Activated naive CD4-positive, alpha-beta T cell treated with anti-CD3 and anti-CD28 coated beads for 36 hours (primary cell): Measurements from ENCODE around the gene VEGFB. TPM values are rescaled to one million over a fixed set of nuclear protein-coding genes. Genes with fewer than 3 reads are reported as not detected.

Source experiments
- CTCF ChIA-PET: fragments of 350-600 bp; sonication (Branson Sonifier 250); formaldehyde crosslinking; loops from one replicate; lab custom pipeline; 2021; ENCODE audit warnings: antibody characterized with exemption; lab: Charles Lee
- DNase-seq: peaks from one replicate; pipeline ENCODE4 v3.0.0-alpha.2; 2020
- H3K27ac Mint-ChIP-seq: one replicate; pipeline ENCODE4 v1.8.0; 2021; ENCODE audit warnings: mild to moderate bottlenecking, mixed read lengths
- H3K27me3 Mint-ChIP-seq: one replicate; pipeline ENCODE4 v1.8.0; 2021; ENCODE audit warnings: low read depth, mixed read lengths
- H3K36me3 Mint-ChIP-seq: one replicate; pipeline ENCODE4 v1.8.0; 2021; ENCODE audit warnings: low read depth, mixed read lengths
- H3K4me1 Mint-ChIP-seq: one replicate; pipeline ENCODE4 v1.8.0; 2021; ENCODE audit warnings: low read depth, mixed read lengths
- H3K4me3 Mint-ChIP-seq: one replicate; pipeline ENCODE4 v1.8.0; 2021; ENCODE audit warnings: mild to moderate bottlenecking, moderate library complexity, mixed read lengths
- H3K9me3 Mint-ChIP-seq: one replicate; pipeline ENCODE4 v1.8.0; 2021; ENCODE audit warnings: mixed read lengths
- intact Hi-C: fragments of 100-400 bp; cut with micrococcal nuclease; formaldehyde crosslinking; loops from one replicate; pipeline ENCODE4 v1.15.1; 2023
- total RNA-seq, 2 experiments: library from RNA; stranded (reverse); gene quantifications; one replicate each; pipeline ENCODE4 v1.2.3, GENCODE V29; 2021

VEGFB gene
- total RNA-seq, 2 experiments from 2014 or later: 64.2 to 74.5 TPM

GRCh38 chr11:64204080-64204440, 30.3 kb upstream of the VEGFB start:
- H3K4me3 Mint-ChIP-seq: no peak overlapping the region
- intact Hi-C loops: loop anchor here (1.0 kb wide), 2 partner anchors 96 to 100 kb away; partner anchors contain the start of gene CATSPERZ
- no peak for DNase-seq
- H3K27ac Mint-ChIP-seq: peak overlapping the region; percentile 89
- H3K36me3 Mint-ChIP-seq: peaks cover 67% of the 10 kb centered on the region
- H3K9me3 Mint-ChIP-seq: no peaks in the 10 kb centered on the region
- CTCF ChIA-PET: interaction anchor here (0.5 to 7.4 kb wide), 23 partner anchors 9 to 246 kb away, joined by 3 to 89 read pairs (median 5); partner anchors contain the start of genes CATSPERZ, NUDT22, PPP1R14B and STIP1
- no peaks in the 10 kb centered on the region for H3K27me3 Mint-ChIP-seq
- H3K4me1 Mint-ChIP-seq: peaks cover 45% of the 10 kb centered on the region

- CTCF ChIA-PET: interaction anchor here (0.5 to 7.4 kb wide), 30 partner anchors 8 to 484 kb away, joined by 3 to 89 read pairs (median 5); partner anchors contain the start of genes CATSPERZ, NUDT22, PPP1R14B and STIP1
- H3K4me1 Mint-ChIP-seq: peaks cover 49% of the 10 kb centered on the region
Observed at GRCh38 chr11:64204464-64204989, 29.9 kb upstream of the VEGFB start.

DNA sequence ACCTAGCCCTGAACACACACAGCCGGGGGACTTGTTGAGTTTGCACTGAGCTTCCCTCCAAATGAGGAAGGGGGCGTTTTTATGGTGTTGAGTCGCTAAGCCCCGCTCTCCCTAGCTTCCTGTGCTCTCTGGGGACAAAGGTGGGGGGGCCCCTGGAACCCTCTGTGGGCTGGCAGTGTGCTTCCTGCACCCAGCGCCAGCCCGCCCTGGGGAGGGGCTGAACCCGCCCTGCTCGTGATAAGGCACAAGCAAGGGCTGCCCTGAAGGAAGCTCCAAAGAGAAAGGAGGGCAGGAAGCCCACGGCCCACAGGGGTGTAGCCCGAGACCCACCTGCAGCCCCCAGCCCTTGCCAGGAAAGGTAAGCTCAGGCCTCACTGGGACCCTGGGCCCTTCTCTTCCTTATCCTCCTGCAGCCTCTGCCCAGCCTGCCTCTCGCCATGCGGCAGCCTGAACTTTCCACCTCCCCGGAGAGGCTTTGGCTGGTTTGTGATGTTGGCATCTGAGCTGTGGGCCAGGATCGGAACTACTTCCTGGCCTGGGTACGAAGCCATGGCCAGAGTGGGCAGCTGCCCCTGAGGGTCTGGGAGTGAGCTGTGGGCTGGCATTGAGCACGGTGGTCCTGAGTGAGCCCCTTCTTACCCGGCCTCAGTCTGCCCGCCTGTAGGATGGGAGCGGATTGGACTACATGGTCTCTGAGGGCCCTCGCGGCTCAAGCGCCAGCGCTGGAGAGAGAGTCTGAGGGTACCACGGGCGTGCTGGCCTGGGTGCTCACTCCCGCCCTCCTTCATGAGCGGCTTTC, 27.7 kb upstream of the VEGFB start, which contains the start of gene FERMT3:
Gene FERMT3, plus strand, starts transcription at position 265 of the 799 bp plus-strand sequence. CDS start 644 bp downstream, outside the sequence.
- peak within 1 kb of the TSS; percentile 97 for H3K4me3 Mint-ChIP-seq
- H3K9me3 Mint-ChIP-seq: no peaks in the 10 kb centered on the region
- CTCF ChIA-PET: interaction anchor here (0.8 to 7.4 kb wide), 15 partner anchors 8 to 96 kb away, joined by 3 to 89 read pairs (median 5); partner anchors contain the start of genes BAD, CATSPERZ, NUDT22 and PLCB3
- H3K36me3 Mint-ChIP-seq: peaks cover 58% of the 10 kb centered on the region
- intact Hi-C loops: loop anchor here (1.0 kb wide), 9 partner anchors 20 to 99 kb away; partner anchors contain the start of genes DNAJC4, ESRRA, FKBP2 and GPR137
- peak; percentile 91 for DNase-seq
- peak within 1 kb of the TSS; percentile 99 for H3K27ac Mint-ChIP-seq
- H3K27me3 Mint-ChIP-seq: no peaks in the 10 kb centered on the region
- peaks cover 51% of the 10 kb centered on the region for H3K4me1 Mint-ChIP-seq

More at GRCh38 chr11:64204464-64204989, 29.9 kb upstream of the VEGFB start:
- Mint-ChIP-seq H3K9me3 (no peaks in the 10 kb centered on the region), H3K27me3 (no peaks in the 10 kb centered on the region), H3K4me3 (peak overlapping the region; percentile 13), H3K36me3 (peaks cover 67% of the 10 kb centered on the region), H3K27ac (peak overlapping the region; percentile 89)
- intact Hi-C loops: loop anchor here (1.0 kb wide), 2 partner anchors 96 to 100 kb away; partner anchors contain the start of gene CATSPERZ
- DNase-seq: peak; percentile 93

DNA sequence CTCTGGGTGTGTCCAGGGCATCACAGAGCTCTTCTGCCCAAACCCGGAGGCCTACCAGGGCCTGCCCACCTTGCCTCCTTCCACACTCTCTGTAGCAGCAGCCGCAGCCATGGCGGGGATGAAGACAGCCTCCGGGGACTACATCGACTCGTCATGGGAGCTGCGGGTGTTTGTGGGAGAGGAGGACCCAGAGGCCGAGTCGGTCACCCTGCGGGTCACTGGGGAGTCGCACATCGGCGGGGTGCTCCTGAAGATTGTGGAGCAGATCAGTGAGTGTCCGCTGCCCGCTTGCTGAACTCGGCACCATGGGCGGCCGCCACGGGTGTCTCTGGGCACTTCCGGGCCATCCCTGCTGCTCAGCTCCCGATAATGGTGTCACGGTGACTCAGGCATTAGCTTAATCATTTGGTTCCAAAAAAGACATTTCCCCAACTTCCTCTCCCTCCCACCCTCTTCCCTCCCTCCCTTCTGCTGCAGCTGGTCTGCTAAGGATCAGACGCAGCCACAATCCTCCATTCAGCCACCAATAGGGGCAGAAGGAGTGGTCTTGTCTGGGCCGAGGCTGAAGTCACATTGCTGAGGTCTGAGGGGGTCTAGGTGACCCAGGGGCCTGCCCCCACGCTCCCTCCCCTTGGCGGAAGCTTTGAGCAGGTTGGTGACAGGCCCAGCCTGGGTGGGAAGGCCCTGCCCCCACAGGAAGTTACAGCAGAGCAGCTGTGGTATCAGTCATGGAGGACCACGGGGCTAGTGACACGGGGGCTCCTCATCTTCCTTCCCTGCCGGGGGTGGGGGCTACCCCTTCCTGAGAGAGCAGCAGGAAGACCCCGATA, 26.9 kb upstream of the VEGFB start:
- H3K4me3 Mint-ChIP-seq: peak overlapping the region; percentile 97
- intact Hi-C loops: loop anchor here (1.0 kb wide), 8 partner anchors 19 to 98 kb away; partner anchors contain the start of genes DNAJC4, ESRRA, FKBP2 and GPR137
- CTCF ChIA-PET: interaction anchor here (0.8 to 7.4 kb wide), 13 partner anchors 8 to 95 kb away, joined by 3 to 89 read pairs (median 5); partner anchors contain the start of genes CATSPERZ, FKBP2, NUDT22 and PLCB3
- H3K27ac Mint-ChIP-seq: peak overlapping the region; percentile 99
- peaks cover 58% of the 10 kb centered on the region for H3K36me3 Mint-ChIP-seq
- H3K4me1 Mint-ChIP-seq: peaks cover 56% of the 10 kb centered on the region
- no peaks in the 10 kb centered on the region for H3K27me3 Mint-ChIP-seq
- no peaks in the 10 kb centered on the region for H3K9me3 Mint-ChIP-seq
- peak; percentile 94 for DNase-seq

GRCh38 chr11:64208086-64208795, 26.1 kb upstream of the VEGFB start:
- no peaks in the 10 kb centered on the region for H3K9me3 Mint-ChIP-seq
- intact Hi-C loops: no loop called here
- peaks cover 56% of the 10 kb centered on the region for H3K36me3 Mint-ChIP-seq
- no peak for DNase-seq
- peaks cover 56% of the 10 kb centered on the region for H3K4me1 Mint-ChIP-seq
- H3K27me3 Mint-ChIP-seq: no peaks in the 10 kb centered on the region
- H3K27ac Mint-ChIP-seq: peak overlapping the region; percentile 99
- peak overlapping the region; percentile 97 for H3K4me3 Mint-ChIP-seq
- CTCF ChIA-PET: interaction anchor here (0.8 to 7.4 kb wide), 3 partner anchors 33 to 94 kb away, joined by 3 to 89 read pairs (median 4); partner anchors contain the start of genes CATSPERZ, FKBP2 and PLCB3

- Mint-ChIP-seq H3K4me1 (peaks cover 53% of the 10 kb centered on the region), H3K27me3 (no peaks in the 10 kb centered on the region), H3K9me3 (no peaks in the 10 kb centered on the region), H3K4me3 (peak overlapping the region; percentile 56), H3K36me3 (peaks cover 54% of the 10 kb centered on the region), H3K27ac (peak overlapping the region; percentile 99)
- intact Hi-C loops: no loop called here
- CTCF ChIA-PET: interaction anchor here (7.4 kb wide), 1 partner anchor 94 kb away, joined by 89 read pairs; the partner anchor contains the start of gene CATSPERZ
- no peak for DNase-seq
Observed at GRCh38 chr11:64208796-64209562, 25.4 kb upstream of the VEGFB start.

- Mint-ChIP-seq H3K4me1 (peaks cover 50% of the 10 kb centered on the region), H3K36me3 (peaks cover 49% of the 10 kb centered on the region), H3K27me3 (no peaks in the 10 kb centered on the region), H3K4me3 (no peak overlapping the region), H3K27ac (peak overlapping the region; percentile 99), H3K9me3 (no peaks in the 10 kb centered on the region)
- intact Hi-C loops: no loop called here
- DNase-seq: no peak
- CTCF ChIA-PET: interaction anchor here (7.4 kb wide), 1 partner anchor 93 kb away, joined by 89 read pairs; the partner anchor contains the start of gene CATSPERZ
Observed at GRCh38 chr11:64209563-64209843, 24.9 kb upstream of the VEGFB start.

- H3K9me3 Mint-ChIP-seq: no peaks in the 10 kb centered on the region
- H3K4me1 Mint-ChIP-seq: peaks cover 50% of the 10 kb centered on the region
- intact Hi-C loops: no loop called here
- no peaks in the 10 kb centered on the region for H3K27me3 Mint-ChIP-seq
- H3K36me3 Mint-ChIP-seq: peaks cover 52% of the 10 kb centered on the region
- CTCF ChIA-PET: interaction anchor here (7.4 kb wide), 1 partner anchor 92 kb away, joined by 89 read pairs; the partner anchor contains the start of gene CATSPERZ
- DNase-seq: no peak
- peak overlapping the region; percentile 50 for H3K27ac Mint-ChIP-seq
- no peak overlapping the region for H3K4me3 Mint-ChIP-seq
Observed at GRCh38 chr11:64210301-64211020, 23.9 kb upstream of the VEGFB start.

- Mint-ChIP-seq H3K27ac (no peak overlapping the region), H3K4me1 (peaks cover 41% of the 10 kb centered on the region), H3K9me3 (no peaks in the 10 kb centered on the region), H3K36me3 (peaks cover 46% of the 10 kb centered on the region), H3K4me3 (no peak overlapping the region), H3K27me3 (no peaks in the 10 kb centered on the region)
- CTCF ChIA-PET: interaction anchor here (1.2 kb wide), 1 partner anchor 90 kb away, joined by 5 read pairs; the partner anchor contains the start of gene CATSPERZ
- intact Hi-C loops: no loop called here
- no peak for DNase-seq
Observed at GRCh38 chr11:64211181-64211872, 23.1 kb upstream of the VEGFB start.
